Activated CD8-positive, alpha-beta T cell treated with anti-CD3 and anti-CD28 coated beads for 36 hours (primary cell): ENCODE results near the gene OR6J1. TPM values are rescaled to one million over a fixed set of nuclear protein-coding genes. Genes with fewer than 3 reads are reported as not detected.
"Not testable (repeated sequence)": the region's sequence is repeated elsewhere in the genome, so short reads cannot be mapped to it uniquely, and the experiment has no call there.

ENCODE experiments used
- ATAC-seq: fragments of 200-7000 bp; cut with Tn5 transposase; one replicate; pipeline ENCODE4 v1.10.0; 2021; ENCODE audit warnings: mild to moderate bottlenecking, moderate library complexity
- CTCF ChIA-PET: fragments of 350-600 bp; sonication (Branson Sonifier 250); formaldehyde crosslinking; loops from one replicate; lab custom pipeline; 2021; ENCODE audit warnings: antibody characterized with exemption; lab: Charles Lee
- POLR2A ChIA-PET: fragments of 350-600 bp; sonication (Branson Sonifier 250); formaldehyde crosslinking; loops from one replicate; lab custom pipeline; 2021; ENCODE audit warnings: antibody characterized with exemption; lab: Charles Lee
- DNase-seq: peaks from one replicate; pipeline ENCODE4 v3.0.0-alpha.2; 2020
- H3K27ac Mint-ChIP-seq: one replicate; pipeline ENCODE4 v1.8.0; 2021; ENCODE audit warnings: mild to moderate bottlenecking, mixed read lengths
- H3K27me3 Mint-ChIP-seq: one replicate; pipeline ENCODE4 v1.8.0; 2021; ENCODE audit warnings: mixed read lengths
- H3K36me3 Mint-ChIP-seq: one replicate; pipeline ENCODE4 v1.8.0; 2021; ENCODE audit warnings: low read depth, mixed read lengths
- H3K4me1 Mint-ChIP-seq: one replicate; pipeline ENCODE4 v1.8.0; 2021; ENCODE audit warnings: low read depth, mixed read lengths
- H3K4me3 Mint-ChIP-seq: one replicate; pipeline ENCODE4 v1.8.0; 2021; ENCODE audit warnings: mild to moderate bottlenecking, moderate library complexity, mixed read lengths
- H3K9me3 Mint-ChIP-seq: one replicate; pipeline ENCODE4 v1.8.0; 2021; ENCODE audit warnings: mixed read lengths
- CTCF ChIP-seq: fragments of 200-600 bp; IDR thresholded peaks from one replicate; pipeline ENCODE4 v1.8.0; 2022; ENCODE audit warnings: antibody characterized with exemption, mild to moderate bottlenecking
- intact Hi-C: fragments of 100-400 bp; cut with micrococcal nuclease; formaldehyde crosslinking; loops from one replicate; pipeline ENCODE4 v1.10.0; 2022
- total RNA-seq, 2 experiments: library from RNA; stranded (reverse); gene quantifications; one replicate each; pipeline ENCODE4 v1.2.3, GENCODE V29; 2021

The OR6J1 gene
- total RNA-seq, 2 experiments from 2014 or later: not detected

- Mint-ChIP-seq H3K36me3 (peaks cover 3% of the 10 kb centered on the region), H3K27ac (no peak overlapping the region), H3K9me3 (no peaks in the 10 kb centered on the region), H3K4me1 (peaks cover 27% of the 10 kb centered on the region), H3K27me3 (peaks cover 1% of the 10 kb centered on the region), H3K4me3 (no peak overlapping the region)
- intact Hi-C loops: no loop called here
- no peak for TF ChIP-seq CTCF
- POLR2A ChIA-PET: interaction anchor here (0.8 to 1.2 kb wide), 3 partner anchors 23 to 173 kb away, joined by 3 to 5 read pairs (median 4); partner anchors contain the start of gene OXA1L
- DNase-seq (no peak), ATAC-seq (no peak)
- CTCF ChIA-PET: interaction anchor here (0.9 to 12.8 kb wide), 7 partner anchors 9 to 741 kb away, joined by 3 to 163 read pairs (median 4); no protein-coding TSS in a partner anchor
Observed at GRCh38 chr14:22593189-22593588, 51.0 kb downstream of the OR6J1 start.

DNA sequence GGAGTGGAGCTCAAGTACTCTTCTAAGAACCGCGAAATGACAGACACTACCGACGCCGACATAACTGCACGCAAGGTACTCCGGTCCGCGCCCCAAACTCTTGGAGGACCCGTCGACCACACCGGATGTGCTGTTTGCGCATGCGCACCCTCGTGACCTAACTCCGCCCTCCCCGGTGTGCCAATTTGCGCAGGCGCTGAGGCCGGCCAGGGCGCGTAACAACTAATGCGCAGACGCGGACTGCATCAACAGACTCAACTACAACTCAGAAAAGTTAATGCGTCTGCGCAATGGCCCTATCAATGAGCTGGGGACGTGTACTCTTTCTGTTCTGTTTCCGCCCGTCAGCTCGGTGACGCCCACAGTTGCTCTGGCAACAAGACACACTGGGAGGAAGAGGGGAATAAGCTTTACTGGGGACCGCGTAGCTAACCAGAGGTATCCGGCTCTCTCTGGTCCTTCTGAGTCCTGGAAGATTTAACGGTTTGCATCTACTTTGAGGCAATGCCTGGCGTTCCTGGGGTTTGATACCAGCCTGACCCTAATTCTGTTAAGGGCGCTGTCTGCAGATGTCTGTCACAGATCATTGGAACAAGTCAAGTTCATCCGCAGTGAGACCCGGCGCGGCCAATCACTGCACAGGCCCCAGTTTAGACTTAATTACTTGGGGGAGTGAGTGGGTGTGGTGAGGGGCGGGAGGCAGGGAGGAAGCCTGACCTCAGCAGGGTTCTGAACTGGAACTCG, 54.9 kb downstream of the OR6J1 start, which contains the start of gene DAD1:
TSS of gene DAD1 (minus strand) at position 129 of the 744 bp plus-strand sequence. CDS start at position 62, 67 bp downstream.
- peaks cover 1% of the 10 kb centered on the region for H3K27me3 Mint-ChIP-seq
- peak within 1 kb of the TSS; percentile 98 for H3K27ac Mint-ChIP-seq
- DNase-seq (peak; percentile 99), ATAC-seq (peak; percentile 91)
- H3K36me3 Mint-ChIP-seq: peaks cover 34% of the 10 kb centered on the region
- peak; percentile 39 for TF ChIP-seq CTCF
- peak within 1 kb of the TSS; percentile 83 for H3K4me3 Mint-ChIP-seq
- H3K9me3 Mint-ChIP-seq: no peaks in the 10 kb centered on the region
- H3K4me1 Mint-ChIP-seq: peaks cover 57% of the 10 kb centered on the region
- intact Hi-C loops: loop anchor here (10.0 kb wide), 1 partner anchor 126 kb away; no protein-coding TSS in a partner anchor
- ChIA-PET CTCF (interaction anchor here (0.6 to 12.8 kb wide), 23 partner anchors 9 to 885 kb away, joined by 3 to 163 read pairs (median 4); partner anchors contain the start of genes ABHD4, MRPL52, OR6J1 and OXA1L), POLR2A (interaction anchor here (0.7 to 3.9 kb wide), 29 partner anchors 8 to 667 kb away, joined by 3 to 31 read pairs (median 4); partner anchors contain the start of genes ABHD4, OXA1L and SLC7A7)

DNA sequence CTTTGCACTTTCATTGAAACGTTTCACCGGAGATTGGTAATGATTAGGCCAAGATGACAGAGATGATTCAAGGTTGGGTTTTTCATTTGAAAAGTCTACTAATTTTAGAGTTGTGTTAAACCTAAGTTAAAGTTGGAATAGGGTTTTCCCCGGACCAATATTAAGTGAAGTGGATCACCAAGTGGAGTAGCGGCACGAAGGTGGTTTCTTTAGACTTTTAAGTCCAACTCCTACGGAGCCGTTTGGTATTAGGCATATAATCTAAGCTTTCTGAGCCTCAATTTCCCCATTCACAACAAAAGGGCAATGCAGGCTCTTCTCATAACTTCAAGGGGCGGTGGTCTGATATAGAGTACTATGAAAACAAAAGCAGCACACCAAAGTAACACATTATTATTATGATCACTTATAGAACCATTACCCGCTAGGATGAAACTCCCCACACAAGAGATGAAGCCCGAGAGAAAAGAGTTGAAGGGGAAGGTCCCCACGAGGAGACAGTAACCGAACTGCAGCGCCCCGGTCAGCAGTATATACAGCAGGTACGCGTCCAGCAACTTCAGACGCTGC, 55.5 kb downstream of the OR6J1 start:
- peak overlapping the region; percentile 98 for H3K27ac Mint-ChIP-seq
- H3K4me1 Mint-ChIP-seq: peaks cover 64% of the 10 kb centered on the region
- peaks cover 40% of the 10 kb centered on the region for H3K36me3 Mint-ChIP-seq
- peak overlapping the region; percentile 83 for H3K4me3 Mint-ChIP-seq
- ChIA-PET CTCF (interaction anchor here (0.6 to 12.8 kb wide), 22 partner anchors 9 to 885 kb away, joined by 3 to 163 read pairs (median 4); partner anchors contain the start of genes ABHD4 and OXA1L), POLR2A (interaction anchor here (0.6 to 3.9 kb wide), 30 partner anchors 9 to 667 kb away, joined by 3 to 31 read pairs (median 4); partner anchors contain the start of genes ABHD4 and OXA1L)
- peaks cover 1% of the 10 kb centered on the region for H3K27me3 Mint-ChIP-seq
- no peaks in the 10 kb centered on the region for H3K9me3 Mint-ChIP-seq
- ATAC-seq (no peak), DNase-seq (peak; percentile 24)
- intact Hi-C loops: loop anchor here (10.0 kb wide), 1 partner anchor 126 kb away; no protein-coding TSS in a partner anchor
- TF ChIP-seq CTCF: no peak

- not testable (repeated sequence) for H3K27me3 Mint-ChIP-seq, ATAC-seq, DNase-seq, H3K9me3 Mint-ChIP-seq
- CTCF ChIA-PET: interaction anchor here (1.2 to 12.8 kb wide), 13 partner anchors 8 to 399 kb away, joined by 3 to 163 read pairs (median 6); partner anchors contain the start of genes ABHD4 and OXA1L
- peaks cover 47% of the 10 kb centered on the region for H3K36me3 Mint-ChIP-seq
- peaks cover 71% of the 10 kb centered on the region for H3K4me1 Mint-ChIP-seq
- peak overlapping the region; percentile 83 for H3K4me3 Mint-ChIP-seq
- POLR2A ChIA-PET: interaction anchor here (0.6 to 3.9 kb wide), 25 partner anchors 8 to 506 kb away, joined by 3 to 31 read pairs (median 4); partner anchors contain the start of genes ABHD4 and OXA1L
- H3K27ac Mint-ChIP-seq: peak overlapping the region; percentile 98
- intact Hi-C loops: loop anchor here (10.0 kb wide), 1 partner anchor 127 kb away; no protein-coding TSS in a partner anchor
Observed at GRCh38 chr14:22587677-22588422, 56.3 kb downstream of the OR6J1 start.
